Aorta (tissue), 5 donors: ENCODE results near the gene UBE3C. TPM values are rescaled to one million over a fixed set of nuclear protein-coding genes. Genes with fewer than 3 reads are reported as not detected.
A peak's percentile ranks its signal among the peaks of the same experiment; 100 is the strongest.
"Not testable (repeated sequence)": the region's sequence is repeated elsewhere in the genome, so short reads cannot be mapped to it uniquely, and the experiment has no call there.

Experiments
- ATAC-seq: fragments of 200-7000 bp; cut with Tn5 transposase; one replicate; pipeline ENCODE4 v1.9.1; 2022; ENCODE audit warnings: moderate library complexity; ENCODE audit not compliant: low FRiP score
- DNase-seq, 2 donors: peaks; one replicate each; pipeline ENCODE4 v3.0.0-alpha.2; 2020
- H3K27ac ChIP-seq, 2 donors: one replicate each; pipeline ENCODE4 v1.5.1; 2013; ENCODE audit warnings: low read length in 2 of 2, mild to moderate bottlenecking in 2 of 2, moderate library complexity in 2 of 2, control low read depth in 1 of 2, inconsistent platforms in 1 of 2, low read depth in 1 of 2
- H3K27me3 ChIP-seq, 2 donors: one replicate each; pipeline ENCODE4 v1.6.1; 2013; ENCODE audit warnings: control low read depth in 1 of 2, low read length in 1 of 2, mild to moderate bottlenecking in 1 of 2, moderate library complexity in 1 of 2; ENCODE audit not compliant: insufficient read depth in 2 of 2, control insufficient read depth in 1 of 2
- H3K36me3 ChIP-seq, 2 donors: one replicate each; pipeline ENCODE4 v1.6.1; 2013; ENCODE audit warnings: control low read depth in 1 of 2, low read length in 1 of 2, mild to moderate bottlenecking in 1 of 2; ENCODE audit not compliant: insufficient read depth in 2 of 2, control insufficient read depth in 1 of 2
- H3K4me1 ChIP-seq, 2 donors: one replicate each; pipeline ENCODE4 v1.6.1; 2013; ENCODE audit warnings: low read length in 2 of 2, control low read depth in 1 of 2, mild to moderate bottlenecking in 1 of 2, moderate library complexity in 1 of 2; ENCODE audit not compliant: insufficient read depth in 2 of 2, control insufficient read depth in 1 of 2
- H3K4me3 ChIP-seq, 2 donors: one replicate each; pipeline ENCODE4 v1.5.1; 2013; ENCODE audit warnings: low read length in 2 of 2, control low read depth in 1 of 2, mild to moderate bottlenecking in 1 of 2
- H3K9me3 ChIP-seq: one replicate; pipeline ENCODE4 v1.6.1; 2013; ENCODE audit warnings: mild to moderate bottlenecking, low read length; ENCODE audit not compliant: control insufficient read depth
- WGBS, 2 donors: extraction: QIAGEN DNeasy Blood & Tissue Kit; methylation state at CpG; one replicate each; pipeline ENCODE4 v1.1.7; 2013; 5-methylcytosine and 5-hydroxymethylcytosine counted together
- intact Hi-C, 2 donors: fragments of 100-400 bp; cut with DNase I; formaldehyde crosslinking; loops; one replicate each; pipeline versions ENCODE4 v1.14.2 to v1.15.0; 2022
- polyA plus RNA-seq, 2 donors: library from polyadenylated mRNA; stranded (reverse); fragments of 200-250 nt; gene quantifications; one replicate each; pipeline ENCODE4 v1.2.3, GENCODE V29; 2013
- total RNA-seq, 2 donors: library from RNA; stranded (reverse); fragmentation: NEBNext Ultra II Directional; extraction: Animal tissue kit (Norgen Biotek cat#: 25700); gene quantifications; one replicate each; pipeline ENCODE4 v1.2.1, GENCODE V29; 2021
- donor health status: healthy with polysubstance abuse.
- donor health status: Bipolar disorder and iron deficiency.
- donor health status: DM: no; HTN: no; CAD: no.
- donor health status: DM: no; HTN: no; CAD: no.
- donor health status: DM: yes; HTN: yes; CAD: no.

The UBE3C gene
- total and polyA plus RNA-seq, 4 donors: 15.8 to 73.0 (median 40.2) TPM

GRCh38 chr7:157277568-157277967 lies 138.8 kb downstream of the UBE3C start:
- intact Hi-C loops: loop anchor here in 1 of 2 donors (5.0 kb wide), 2 partner anchors 60 to 380 kb away; partner anchors contain the start of gene DNAJB6
- not testable (repeated sequence) for ATAC-seq, H3K27ac ChIP-seq, H3K4me1 ChIP-seq, H3K27me3 ChIP-seq, H3K9me3 ChIP-seq, H3K36me3 ChIP-seq, H3K4me3 ChIP-seq
- DNase-seq: peak in 1 of 2 donors; percentile 16
- 92 to 93% methylated on average over 12 of the region's 12 CpGs for WGBS, 2 donors

- ATAC-seq (no peak), DNase-seq (peak in 1 of 2 donors; percentile 68)
- Histone ChIP-seq H3K27me3 (no peaks in the 10 kb centered on the region), H3K27ac (no peak overlapping the region), H3K9me3 (no peaks in the 10 kb centered on the region), H3K36me3 (no peaks in the 10 kb centered on the region), H3K4me3 (no peak overlapping the region), H3K4me1 (no peaks in the 10 kb centered on the region)
- WGBS, 2 donors: 93 to 97% methylated on average over 11 of the region's 11 CpGs
- intact Hi-C loops: loop anchor here in 1 of 2 donors (5.0 kb wide), 2 partner anchors 59 to 381 kb away; partner anchors contain the start of gene DNAJB6
Measured at GRCh38 chr7:157278167-157278790, 139.6 kb downstream of the UBE3C start.

DNA sequence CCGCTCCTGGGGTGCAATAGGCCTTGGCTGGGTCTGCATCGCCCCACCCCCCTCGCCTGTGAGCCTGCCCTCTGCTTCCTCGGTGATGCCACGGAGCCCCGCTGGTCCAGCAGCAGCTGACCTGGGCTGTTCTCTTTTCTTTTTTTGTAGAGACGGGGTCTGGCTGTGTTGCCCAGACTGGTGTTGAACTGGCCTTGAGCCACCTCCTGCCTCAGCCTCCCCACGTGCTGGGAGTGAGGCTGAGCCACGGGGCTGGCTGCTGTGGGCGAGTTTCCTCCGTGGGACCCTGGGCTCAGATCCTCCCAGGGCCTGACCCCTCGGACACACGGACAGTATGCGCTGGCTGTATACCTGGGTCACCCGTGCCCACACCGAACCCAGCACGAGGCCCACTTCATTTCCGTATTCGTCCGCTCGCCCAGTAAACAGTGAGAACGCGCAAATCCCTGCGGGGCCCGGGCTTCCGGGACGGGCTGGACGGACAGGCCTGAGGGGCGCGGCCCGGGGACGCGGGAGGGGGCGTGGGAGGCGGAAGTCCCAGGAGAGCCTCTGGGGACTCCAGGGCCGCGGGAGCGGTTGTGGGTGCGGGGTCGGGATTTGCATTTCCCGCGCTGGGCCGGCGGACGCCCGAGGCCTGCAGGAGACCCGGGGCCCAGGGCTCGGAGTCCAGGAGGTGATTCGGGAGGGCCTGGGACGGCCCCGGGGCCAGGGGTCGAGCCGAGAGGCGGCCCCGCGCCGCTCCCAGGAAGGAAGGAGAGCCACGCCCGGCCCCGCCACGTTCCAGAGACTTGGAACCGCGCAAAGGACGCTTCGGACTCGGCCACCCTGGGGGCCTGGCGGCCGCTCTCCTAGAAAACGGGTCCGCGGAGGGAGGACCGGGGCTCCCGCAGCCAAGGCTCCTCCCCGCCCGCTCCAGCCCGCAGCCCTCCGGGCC lies 140.3 kb downstream of the UBE3C start:
- WGBS, 2 donors: 21 to 27% methylated on average over 49 to 77 of the region's 77 CpGs
- Histone ChIP-seq H3K36me3 (no peaks in the 10 kb centered on the region), H3K4me1 (no peaks in the 10 kb centered on the region), H3K27ac (no peak overlapping the region), H3K9me3 (no peaks in the 10 kb centered on the region), H3K4me3 (peak overlapping the region; percentile 19 to 28), H3K27me3 (no peaks in the 10 kb centered on the region)
- peak; percentile 72 to 89 for DNase-seq
- intact Hi-C loops: loop anchor here in 1 of 2 donors (5.0 kb wide), 2 partner anchors 58 to 382 kb away; partner anchors contain the start of gene DNAJB6
- peak; percentile 61 for ATAC-seq

DNA sequence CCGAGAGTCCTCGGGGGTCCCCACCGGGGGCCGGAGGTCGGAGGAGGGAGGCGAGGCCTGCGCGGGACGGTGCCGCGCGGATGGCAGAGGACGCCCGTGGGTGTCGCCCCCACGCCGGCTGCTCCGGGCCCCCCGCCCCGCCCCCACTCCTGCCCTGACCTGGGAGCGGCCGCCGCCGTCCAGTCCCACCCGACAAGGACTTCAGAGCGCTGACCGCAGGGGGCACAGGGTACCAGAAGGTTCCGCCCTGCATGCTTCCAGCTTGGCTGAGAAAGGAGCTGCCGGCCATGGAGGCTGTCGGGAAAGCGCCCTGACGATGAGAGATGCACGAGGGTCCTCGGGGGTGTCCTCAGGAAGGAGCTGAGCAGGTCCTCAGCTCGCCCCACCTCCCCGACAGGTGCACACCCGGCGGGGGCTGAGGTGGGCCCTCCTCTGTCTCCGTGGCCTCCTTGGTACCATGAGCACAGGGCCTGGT lies 141.1 kb downstream of the UBE3C start:
- no peaks in the 10 kb centered on the region for H3K4me1 ChIP-seq
- no peaks in the 10 kb centered on the region for H3K27me3 ChIP-seq
- no peaks in the 10 kb centered on the region for H3K36me3 ChIP-seq
- WGBS, 2 donors: 23 to 27% methylated on average over 32 to 39 of the region's 39 CpGs
- H3K9me3 ChIP-seq: no peaks in the 10 kb centered on the region
- H3K27ac ChIP-seq: no peak overlapping the region
- DNase-seq: peak in 1 of 2 donors; percentile 74
- intact Hi-C loops: loop anchor here in 1 of 2 donors (5.0 kb wide), 3 partner anchors 43 to 382 kb away; partner anchors contain the start of gene DNAJB6
- ATAC-seq: no peak
- peak overlapping the region; percentile 19 to 28 for H3K4me3 ChIP-seq

- no peaks in the 10 kb centered on the region for H3K27me3 ChIP-seq
- no peaks in the 10 kb centered on the region for H3K9me3 ChIP-seq
- H3K4me1 ChIP-seq: no peaks in the 10 kb centered on the region
- DNase-seq: no peak
- intact Hi-C loops: loop anchor here in 1 of 2 donors (5.0 kb wide), 1 partner anchor 42 kb away; no protein-coding TSS in a partner anchor
- H3K4me3 ChIP-seq: no peak overlapping the region
- no peak for ATAC-seq
- H3K27ac ChIP-seq: no peak overlapping the region
- WGBS, 2 donors: 96% methylated on average over 24 of the region's 24 CpGs
- H3K36me3 ChIP-seq: no peaks in the 10 kb centered on the region
Measured at GRCh38 chr7:157280216-157280841, 141.6 kb downstream of the UBE3C start.

DNA sequence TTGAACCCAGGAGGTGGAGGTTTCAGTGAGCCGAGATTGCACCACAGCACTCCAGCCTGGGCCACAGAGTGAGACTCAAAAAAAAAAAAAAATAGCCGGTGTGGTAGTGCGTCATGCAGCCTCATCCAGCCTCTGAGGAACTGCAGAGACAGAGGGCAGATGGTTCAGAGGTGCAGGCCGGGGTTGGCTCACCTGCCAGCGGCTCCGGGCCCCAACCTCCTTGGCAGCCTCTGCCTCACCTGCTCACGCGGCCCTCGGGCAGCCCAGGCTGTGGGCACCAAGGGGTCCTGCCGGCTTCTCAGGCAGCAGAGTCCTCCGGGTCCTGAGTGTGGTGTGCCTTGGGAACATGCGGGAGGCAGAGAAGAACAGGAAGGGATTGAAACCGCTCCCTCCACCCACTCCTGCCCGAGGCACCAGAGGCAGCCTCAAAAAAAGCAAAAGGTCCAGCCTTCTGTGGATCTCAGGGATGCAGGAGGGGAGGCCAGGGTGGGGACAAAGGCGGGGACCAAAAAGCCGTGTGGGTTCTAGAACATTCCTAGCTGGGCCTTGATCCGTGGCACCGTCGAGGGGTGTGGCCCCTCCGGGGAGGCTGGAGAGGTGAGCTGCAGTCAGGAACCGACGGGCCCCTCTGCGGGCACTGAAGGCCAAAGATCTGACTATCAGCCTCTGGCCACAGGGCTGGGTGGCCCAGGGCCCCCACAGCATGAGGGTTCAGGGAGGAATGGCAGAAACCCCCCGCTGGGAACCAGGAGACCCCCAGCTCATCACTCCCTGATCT lies 142.7 kb downstream of the UBE3C start:
- Histone ChIP-seq H3K36me3 (no peaks in the 10 kb centered on the region), H3K27me3 (no peaks in the 10 kb centered on the region), H3K9me3 (no peaks in the 10 kb centered on the region), H3K4me3 (no peak overlapping the region), H3K4me1 (no peaks in the 10 kb centered on the region), H3K27ac (no peak overlapping the region)
- WGBS, 2 donors: 90% methylated on average over 24 of the region's 24 CpGs
- DNase-seq (no peak), ATAC-seq (no peak)
- intact Hi-C loops: loop anchor here in 1 of 2 donors (5.0 kb wide), 1 partner anchor 41 kb away; no protein-coding TSS in a partner anchor

DNA sequence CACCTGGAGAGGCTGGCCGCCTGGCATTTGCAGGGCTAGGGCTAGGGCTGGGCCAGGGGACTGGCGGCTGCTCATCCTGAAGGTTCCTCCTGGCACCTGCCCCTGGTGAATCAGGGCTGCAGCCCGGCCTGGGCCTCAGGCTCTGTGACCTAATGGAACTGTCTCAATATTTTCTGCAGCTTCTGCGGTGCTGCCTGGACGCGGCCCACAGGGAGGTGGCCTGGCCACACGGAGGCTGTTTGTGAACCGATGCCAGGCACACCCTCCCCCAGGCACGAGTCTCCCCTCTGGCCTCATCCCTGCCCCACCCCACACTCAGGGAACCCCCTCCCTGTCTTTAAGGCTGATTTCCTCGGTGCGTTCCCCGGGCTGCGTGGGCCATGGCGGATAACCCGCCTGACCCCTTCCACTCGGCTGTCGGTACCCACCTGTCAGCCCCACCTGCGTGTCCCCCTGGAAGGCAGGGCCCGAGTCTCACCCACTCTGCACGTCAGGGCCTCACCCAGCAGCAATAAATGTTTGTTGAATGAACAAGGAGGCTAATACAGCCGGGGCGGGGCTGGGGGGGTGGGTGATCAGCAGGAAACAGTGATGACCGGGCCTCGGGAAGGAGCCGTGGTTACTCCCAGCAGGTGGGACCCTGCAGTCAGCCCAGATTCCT lies 143.5 kb downstream of the UBE3C start:
- 70 to 74% methylated on average over 25 of the region's 25 CpGs for WGBS, 2 donors
- no peaks in the 10 kb centered on the region for H3K27me3 ChIP-seq
- H3K4me3 ChIP-seq: no peak overlapping the region
- H3K9me3 ChIP-seq: no peaks in the 10 kb centered on the region
- intact Hi-C loops: loop anchor here in 1 of 2 donors (5.0 kb wide), 1 partner anchor 40 kb away; no protein-coding TSS in a partner anchor
- no peak for DNase-seq
- H3K36me3 ChIP-seq: no peaks in the 10 kb centered on the region
- ATAC-seq: no peak
- H3K4me1 ChIP-seq: no peaks in the 10 kb centered on the region
- no peak overlapping the region for H3K27ac ChIP-seq
